Tibial artery (tissue), 4 donors: ENCODE data around the gene DPH2.
A peak's percentile ranks its signal among the peaks of the same experiment; 100 is the strongest.

Source experiments
- DNase-seq, 2 donors: peaks; one replicate each; pipeline ENCODE4 v3.0.0-alpha.2; 2019
- H3K27ac ChIP-seq, 2 donors: fragments of 200-600 bp; sonication (generic) in 1 of 2; 1 replicate in 1 of 2; 2 replicates in 1 of 2; pipeline ENCODE4 v1.5.1; 2018 to 2019; ENCODE audit warnings: mild to moderate bottlenecking in 1 of 2
- H3K27me3 ChIP-seq, 2 donors: fragments of 200-600 bp; sonication (generic) in 1 of 2; one replicate each; pipeline versions ENCODE4 v1.5.1 to v1.6.0; 2016 to 2019
- H3K36me3 ChIP-seq, 3 donors: fragments of 200-600 bp; sonication (generic) in 2 of 3; one replicate each; pipeline ENCODE4 v1.5.1; 2016 to 2019; ENCODE audit warnings: mild to moderate bottlenecking in 2 of 3
- H3K4me1 ChIP-seq, 4 donors: fragments of 200-600 bp; sonication (generic) in 2 of 4; 1 replicate in 3 of 4; 2 replicates in 1 of 4; pipeline ENCODE4 v1.5.1; 2016 to 2019
- H3K4me3 ChIP-seq, 2 donors: fragments of 200-600 bp; sonication (generic) in 1 of 2; 1 replicate in 1 of 2; 2 replicates in 1 of 2; pipeline ENCODE4 v1.5.1; 2018 to 2019; ENCODE audit warnings: mild to moderate bottlenecking in 2 of 2
- H3K9me3 ChIP-seq, 3 donors: fragments of 200-600 bp; sonication (generic) in 1 of 3; one replicate each; pipeline ENCODE4 v1.5.1; 2016 to 2019
- intact Hi-C: fragments of 100-400 bp; cut with DNase I; formaldehyde crosslinking; loops from one replicate; pipeline ENCODE4 v1.15.0; 2023; ENCODE audit warnings: low total_unique reads
- TF ChIP-seq, protein P1 (sequence below), 2 experiments: fragments of 200-600 bp in 1 of 2; fragments of 450-650 bp in 1 of 2; IDR thresholded peaks; one replicate each; pipeline ENCODE4 v1.5.1; 2017 to 2019; ENCODE audit warnings: antibody characterized with exemption in 2 of 2, mild to moderate bottlenecking in 1 of 2, moderate library complexity in 1 of 2

Gene DPH2, protein sequence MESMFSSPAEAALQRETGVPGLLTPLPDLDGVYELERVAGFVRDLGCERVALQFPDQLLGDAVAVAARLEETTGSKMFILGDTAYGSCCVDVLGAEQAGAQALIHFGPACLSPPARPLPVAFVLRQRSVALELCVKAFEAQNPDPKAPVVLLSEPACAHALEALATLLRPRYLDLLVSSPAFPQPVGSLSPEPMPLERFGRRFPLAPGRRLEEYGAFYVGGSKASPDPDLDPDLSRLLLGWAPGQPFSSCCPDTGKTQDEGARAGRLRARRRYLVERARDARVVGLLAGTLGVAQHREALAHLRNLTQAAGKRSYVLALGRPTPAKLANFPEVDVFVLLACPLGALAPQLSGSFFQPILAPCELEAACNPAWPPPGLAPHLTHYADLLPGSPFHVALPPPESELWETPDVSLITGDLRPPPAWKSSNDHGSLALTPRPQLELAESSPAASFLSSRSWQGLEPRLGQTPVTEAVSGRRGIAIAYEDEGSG

DNA sequence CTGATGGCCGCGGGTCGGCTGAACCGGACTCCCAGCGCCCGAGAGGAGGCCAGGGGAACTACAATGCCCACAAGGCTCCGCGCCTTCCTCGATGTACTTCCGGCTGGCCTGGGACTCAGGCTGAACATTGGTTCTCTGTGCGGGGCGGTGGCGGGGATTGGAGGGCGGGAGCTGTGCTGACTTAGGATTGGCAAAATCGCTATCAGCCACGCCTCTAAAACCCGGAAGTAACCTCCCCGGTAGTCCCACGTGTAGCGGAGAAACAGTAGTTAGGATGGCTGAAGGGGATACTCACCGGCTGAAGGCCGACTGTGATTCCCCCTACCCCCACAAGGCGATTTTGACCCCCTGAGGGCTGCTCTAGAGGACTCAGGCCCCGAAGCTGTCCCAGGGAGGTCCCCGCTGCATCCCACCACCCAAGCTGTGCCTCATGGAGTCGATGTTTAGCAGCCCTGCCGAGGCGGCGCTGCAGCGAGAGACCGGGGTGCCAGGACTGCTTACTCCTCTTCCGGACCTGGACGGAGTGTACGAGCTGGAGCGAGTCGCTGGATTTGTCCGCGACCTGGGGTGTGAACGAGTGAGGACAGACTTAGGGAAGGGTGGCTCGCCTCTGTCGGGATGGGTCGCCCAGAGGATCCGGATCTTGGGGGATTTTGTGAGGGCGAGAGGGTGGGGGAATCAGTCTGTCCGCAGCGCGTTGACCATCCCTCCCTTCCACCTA lies at the start of gene DPH2:
TSS of gene DPH2 (plus strand) at position 265 of the 721 bp plus-strand sequence. CDS start at position 431, 166 bp downstream.
- H3K27ac ChIP-seq: peak within 1 kb of the TSS; percentile 33 to 58
- intact Hi-C loops: no loop called here
- DNase-seq: peak; percentile 98
- H3K36me3 ChIP-seq: peaks cover 0 to 39% (median 17%) of the 10 kb centered on the region in 3 donors
- TF ChIP-seq, protein P1, sequence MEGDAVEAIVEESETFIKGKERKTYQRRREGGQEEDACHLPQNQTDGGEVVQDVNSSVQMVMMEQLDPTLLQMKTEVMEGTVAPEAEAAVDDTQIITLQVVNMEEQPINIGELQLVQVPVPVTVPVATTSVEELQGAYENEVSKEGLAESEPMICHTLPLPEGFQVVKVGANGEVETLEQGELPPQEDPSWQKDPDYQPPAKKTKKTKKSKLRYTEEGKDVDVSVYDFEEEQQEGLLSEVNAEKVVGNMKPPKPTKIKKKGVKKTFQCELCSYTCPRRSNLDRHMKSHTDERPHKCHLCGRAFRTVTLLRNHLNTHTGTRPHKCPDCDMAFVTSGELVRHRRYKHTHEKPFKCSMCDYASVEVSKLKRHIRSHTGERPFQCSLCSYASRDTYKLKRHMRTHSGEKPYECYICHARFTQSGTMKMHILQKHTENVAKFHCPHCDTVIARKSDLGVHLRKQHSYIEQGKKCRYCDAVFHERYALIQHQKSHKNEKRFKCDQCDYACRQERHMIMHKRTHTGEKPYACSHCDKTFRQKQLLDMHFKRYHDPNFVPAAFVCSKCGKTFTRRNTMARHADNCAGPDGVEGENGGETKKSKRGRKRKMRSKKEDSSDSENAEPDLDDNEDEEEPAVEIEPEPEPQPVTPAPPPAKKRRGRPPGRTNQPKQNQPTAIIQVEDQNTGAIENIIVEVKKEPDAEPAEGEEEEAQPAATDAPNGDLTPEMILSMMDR (IDR thresholded peaks at IDR 0.05): no peak
- H3K4me3 ChIP-seq: peak within 1 kb of the TSS; percentile 76 to 91
- H3K27me3 ChIP-seq: no peaks in the 10 kb centered on the region
- peaks cover 0 to 24% (median 18%) of the 10 kb centered on the region in 4 donors for H3K4me1 ChIP-seq
- H3K9me3 ChIP-seq: no peaks in the 10 kb centered on the region

DNA sequence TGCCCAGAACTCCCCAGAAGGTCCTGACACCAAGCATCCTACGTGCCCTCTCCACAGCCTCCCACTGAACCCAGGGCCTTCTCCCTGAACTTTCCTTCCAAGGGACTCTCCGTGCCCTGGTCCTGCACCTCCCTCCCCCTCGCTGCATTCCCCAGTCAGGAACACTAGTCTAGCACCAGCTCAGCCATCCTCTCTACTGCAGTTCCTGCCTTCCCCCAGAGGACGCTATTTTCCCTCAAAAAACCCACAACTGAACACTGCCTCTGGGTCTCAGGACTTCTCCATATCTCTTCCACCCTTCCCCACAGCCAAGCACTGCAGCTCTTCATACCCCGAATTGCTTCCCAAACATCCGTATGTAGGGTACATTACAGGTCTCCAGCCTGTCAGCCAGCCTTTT lies 48.8 kb upstream of the DPH2 start:
- TF ChIP-seq, protein P1 (IDR thresholded peaks at IDR 0.05): no peak
- DNase-seq: no peak
- Histone ChIP-seq H3K27ac (no peak overlapping the region), H3K36me3 (peaks cover 0 to 26% (median 5%) of the 10 kb centered on the region in 3 donors), H3K9me3 (no peaks in the 10 kb centered on the region), H3K4me3 (no peak overlapping the region), H3K4me1 (no peaks in the 10 kb centered on the region), H3K27me3 (no peaks in the 10 kb centered on the region)
- intact Hi-C loops: no loop called here

DNA sequence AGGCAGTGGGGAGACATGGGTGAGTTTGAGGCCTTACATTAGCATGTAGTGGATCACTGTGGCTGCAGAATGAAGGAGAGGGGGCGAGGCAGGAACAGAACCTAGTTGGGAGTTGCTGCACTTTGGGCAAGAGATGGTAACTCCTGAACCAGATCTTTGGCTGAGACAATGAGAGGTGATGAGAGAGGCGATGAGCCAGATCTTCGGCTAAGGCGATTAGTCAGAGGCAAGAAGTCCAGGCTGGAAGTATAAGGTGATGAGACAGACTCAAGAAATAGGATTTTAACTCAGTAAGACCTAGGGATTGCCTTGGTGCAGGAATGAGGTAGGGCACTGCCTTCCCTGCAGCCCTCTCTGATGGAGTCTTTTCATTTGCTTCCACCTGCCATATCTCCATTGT lies 45.3 kb upstream of the DPH2 start:
- TF ChIP-seq, protein P1 (IDR thresholded peaks at IDR 0.05): no peak
- intact Hi-C loops: no loop called here

DNA sequence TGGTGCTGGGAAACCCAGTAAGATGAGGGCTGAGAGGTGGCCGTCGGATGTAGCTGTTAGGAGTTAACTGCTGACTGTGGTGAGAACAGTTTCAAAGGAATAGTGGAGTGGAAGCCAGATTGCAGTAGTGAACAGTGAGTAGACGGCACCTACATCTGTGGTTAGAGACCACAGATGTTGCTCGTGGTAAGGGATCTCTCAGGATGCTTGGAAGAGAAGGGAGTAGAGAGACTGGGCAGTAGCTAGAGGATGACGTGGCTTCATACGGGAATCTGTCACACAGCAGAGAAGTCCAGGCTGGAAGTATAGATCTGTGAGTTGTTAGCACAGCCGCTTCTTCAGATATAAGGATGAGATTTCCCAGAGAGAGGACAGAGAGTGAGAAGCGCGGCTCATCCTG lies 44.0 kb upstream of the DPH2 start:
- peaks cover 0 to 36% (median 21%) of the 10 kb centered on the region in 3 donors for H3K36me3 ChIP-seq
- TF ChIP-seq, protein P1 (IDR thresholded peaks at IDR 0.05): no peak
- no peaks in the 10 kb centered on the region for H3K4me1 ChIP-seq
- H3K4me3 ChIP-seq: no peak overlapping the region
- H3K27me3 ChIP-seq: no peaks in the 10 kb centered on the region
- no peaks in the 10 kb centered on the region for H3K9me3 ChIP-seq
- no peak overlapping the region for H3K27ac ChIP-seq
- intact Hi-C loops: no loop called here
- no peak for DNase-seq

More for the DNA sequence above, 45.3 kb upstream of the DPH2 start:
- H3K4me1 ChIP-seq: no peaks in the 10 kb centered on the region
- no peak overlapping the region for H3K4me3 ChIP-seq
- no peak overlapping the region for H3K27ac ChIP-seq
- H3K36me3 ChIP-seq: peaks cover 0 to 32% (median 12%) of the 10 kb centered on the region in 3 donors
- no peak for DNase-seq
- no peaks in the 10 kb centered on the region for H3K9me3 ChIP-seq
- H3K27me3 ChIP-seq: no peaks in the 10 kb centered on the region

DNA sequence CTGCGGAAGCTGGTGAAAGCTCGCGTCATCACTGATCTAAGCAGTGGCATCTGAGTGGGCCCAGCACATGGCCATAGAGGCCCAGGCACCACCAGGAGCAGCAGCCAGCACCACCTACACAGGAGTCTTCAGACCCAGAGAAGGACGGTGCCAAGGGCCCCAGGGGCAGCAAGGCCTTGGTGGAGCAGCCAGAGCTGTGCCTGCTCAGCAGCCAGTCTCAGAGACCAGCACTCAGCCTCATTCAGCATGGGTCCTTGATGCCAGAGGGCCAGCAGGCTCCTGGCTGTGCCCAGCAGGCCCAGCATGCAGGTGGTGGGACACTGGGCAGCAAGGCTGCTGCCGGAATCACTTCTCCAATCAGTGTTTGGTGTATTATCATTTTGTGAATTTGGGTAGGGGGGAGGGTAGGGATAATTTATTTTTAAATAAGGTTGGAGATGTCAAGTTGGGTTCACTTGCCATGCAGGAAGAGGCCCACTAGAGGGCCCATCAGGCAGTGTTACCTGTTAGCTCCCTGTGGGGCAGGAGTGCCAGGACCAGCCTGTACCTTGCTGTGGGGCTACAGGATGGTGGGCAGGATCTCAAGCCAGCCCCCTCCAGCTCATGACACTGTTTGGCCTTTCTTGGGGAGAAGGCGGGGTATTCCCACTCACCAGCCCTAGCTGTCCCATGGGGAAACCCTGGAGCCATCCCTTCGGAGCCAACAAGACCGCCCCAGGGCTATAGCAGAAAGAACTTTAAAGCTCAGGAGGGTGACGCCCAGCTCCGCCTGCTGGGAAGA lies 39.5 kb upstream of the DPH2 start:
- no peak for DNase-seq
- Histone ChIP-seq H3K27me3 (peaks cover 0 to 7% of the 10 kb centered on the region in 2 donors), H3K4me3 (no peak overlapping the region), H3K27ac (no peak overlapping the region), H3K4me1 (peaks cover 0 to 28% (median 18%) of the 10 kb centered on the region in 4 donors), H3K9me3 (no peaks in the 10 kb centered on the region), H3K36me3 (peaks cover 0 to 30% (median 21%) of the 10 kb centered on the region in 3 donors)
- TF ChIP-seq, protein P1 (IDR thresholded peaks at IDR 0.05): no peak
- intact Hi-C loops: no loop called here
